Myocyte (in vitro differentiated cells): ENCODE measurements around the gene TSPYL4. TPM values are rescaled to one million over a fixed set of nuclear protein-coding genes. Genes with fewer than 3 reads are reported as not detected.
A peak's percentile ranks its signal among the peaks of the same experiment; 100 is the strongest.
"Not testable (repeated sequence)": the region's sequence is repeated elsewhere in the genome, so short reads cannot be mapped to it uniquely, and the experiment has no call there.

Source experiments
- DNase-seq: peaks from one replicate; pipeline ENCODE4 v3.0.0-alpha.2; 2012; ENCODE audit warnings: low read depth
- polyA plus RNA-seq: library from polyadenylated mRNA; unstranded; fragments of >200 nt; gene quantifications from one replicate; pipeline ENCODE4 v1.2.1, GENCODE V29; 2012; ENCODE audit warnings: missing spikeins
- total RNA-seq: library from RNA; depleted of rRNA; stranded (reverse); fragments of >200 nt; gene quantifications from 2 replicates; pipeline ENCODE4 v1.2.3, GENCODE V29; 2014

TSPYL4 gene
- 30.4 and 34.9 TPM in 2 replicates for total RNA-seq
- polyA plus RNA-seq, result 29.8 TPM

DNA sequence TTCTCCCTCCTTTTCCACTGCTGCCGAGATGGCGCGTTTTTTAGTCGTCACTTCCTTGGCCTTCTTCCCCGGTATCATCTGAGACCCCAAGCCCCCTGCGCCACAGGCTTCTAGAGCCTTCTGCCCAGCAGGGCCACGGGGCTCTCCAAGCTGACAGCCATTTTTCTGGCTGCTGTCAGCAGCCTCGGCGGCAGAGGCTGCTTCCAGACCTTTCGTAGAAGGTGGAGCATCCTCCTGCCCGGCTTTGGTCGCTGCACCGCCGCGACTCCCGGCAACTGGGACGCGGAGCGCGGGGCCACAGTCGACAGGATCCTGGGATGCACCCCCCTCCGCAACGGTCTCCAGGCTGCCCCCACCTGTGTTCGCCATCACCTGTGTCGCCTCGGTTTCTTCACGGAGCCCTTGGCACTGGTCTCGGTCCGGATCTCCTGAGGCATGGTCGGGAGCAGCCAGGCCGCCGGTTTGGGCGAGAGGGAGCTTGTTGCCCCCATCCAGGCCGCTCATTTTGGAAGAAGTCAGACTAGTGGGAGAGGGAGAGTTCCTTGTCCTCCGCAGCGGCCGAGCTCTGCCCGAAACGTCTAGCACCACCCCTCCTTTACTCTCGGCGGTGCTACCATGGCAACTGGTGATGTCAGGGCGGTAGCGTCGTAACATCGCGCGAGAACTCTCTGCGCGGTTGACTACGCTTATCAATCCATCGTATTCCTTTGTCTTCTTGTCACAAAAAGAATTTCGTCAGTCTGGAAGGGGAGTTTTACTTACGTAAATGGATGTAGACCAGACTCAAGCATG is at the start of gene TSPYL4:
TSPYL4 (minus strand) TSS at position 571 of the 792 bp plus-strand sequence; CDS start at position 504, 67 bp downstream.
- peak; percentile 97 for DNase-seq

DNA sequence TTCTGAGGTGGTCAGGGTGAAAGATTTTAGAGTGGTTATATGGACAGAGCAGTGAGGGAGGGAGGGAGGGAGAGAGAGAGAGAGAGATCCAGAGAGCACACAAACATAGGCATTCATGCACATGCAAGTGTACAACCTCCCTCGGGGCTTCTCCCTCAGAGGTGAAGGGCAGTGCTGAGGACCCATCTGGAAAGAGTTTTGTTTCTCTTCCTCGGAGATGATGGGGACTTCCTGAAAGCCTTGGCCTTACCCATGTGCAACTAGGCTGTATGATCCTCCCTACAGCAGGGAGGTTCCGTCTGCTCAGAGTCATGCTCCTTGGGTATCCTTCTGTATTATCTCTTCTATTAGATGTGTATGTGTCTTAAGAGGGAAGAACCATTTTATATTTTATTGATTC is 47.2 kb upstream of the TSPYL4 start:
- no peak for DNase-seq

DNA sequence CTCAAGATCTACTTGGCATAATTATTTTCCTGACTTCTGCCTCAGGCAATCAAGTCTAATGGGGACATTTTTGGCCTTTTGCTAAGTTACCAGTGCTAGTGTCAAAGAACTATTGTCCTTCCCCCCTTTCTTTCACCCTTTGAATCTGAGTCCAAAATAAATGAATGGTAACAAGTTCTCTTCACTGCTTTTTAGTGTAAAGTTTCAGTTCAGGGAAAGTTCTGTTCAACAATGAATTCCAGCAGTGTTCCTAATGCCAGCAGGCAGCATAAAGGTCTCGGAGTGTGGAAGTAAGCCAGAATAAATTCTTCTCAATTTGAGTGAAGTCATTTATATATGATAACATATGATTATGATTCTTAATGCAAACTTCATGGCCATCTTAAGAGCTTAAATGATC is 46.7 kb upstream of the TSPYL4 start:
- DNase-seq, result no peak

GRCh38 chr6:116298973-116299372 is 45.1 kb upstream of the TSPYL4 start:
- DNase-seq, result no peak

GRCh38 chr6:116298273-116298672 is 44.4 kb upstream of the TSPYL4 start:
- no peak for DNase-seq

DNA sequence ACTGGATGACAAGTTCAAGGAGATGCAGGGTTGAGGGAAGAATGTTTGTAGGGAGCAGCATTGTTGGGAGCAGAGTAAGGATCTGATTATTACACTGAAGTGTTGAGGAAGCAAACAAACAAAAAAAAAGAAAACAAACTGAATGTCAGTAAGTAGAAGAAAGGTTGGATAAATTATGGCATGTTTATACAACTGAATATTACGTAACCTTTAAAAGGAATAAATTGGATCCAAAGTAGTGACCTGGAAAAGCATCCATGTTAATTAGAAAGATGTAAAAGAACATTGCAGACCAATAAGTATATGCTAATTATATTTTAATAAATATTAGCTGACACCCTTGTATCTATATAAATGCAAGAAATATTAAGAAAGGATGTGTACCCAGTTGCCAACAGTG is 38.7 kb upstream of the TSPYL4 start:
- no peak for DNase-seq

GRCh38 chr6:116291701-116292396 is 38.0 kb upstream of the TSPYL4 start:
- no peak for DNase-seq

- no peak for DNase-seq
These were observed 36.9 kb upstream of the TSPYL4 start for GRCh38 chr6:116290799-116291198.

DNA sequence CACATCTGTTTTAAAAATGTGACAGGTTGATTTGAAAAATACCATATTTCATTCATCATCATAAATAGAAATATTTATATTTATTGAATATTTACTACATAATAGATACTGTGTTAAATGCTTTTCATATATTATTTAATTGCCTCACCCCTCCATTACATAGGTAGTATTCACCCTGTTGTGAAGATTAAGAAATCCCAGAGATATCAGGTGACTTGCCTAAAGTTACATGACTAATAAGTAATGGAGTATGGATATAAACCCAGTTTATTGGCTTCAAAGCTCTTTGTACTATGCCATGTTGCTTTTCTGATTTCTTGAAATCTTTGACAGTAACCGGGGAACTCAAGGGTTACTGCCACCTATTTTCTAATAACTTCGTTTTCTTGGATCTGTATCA is 36.0 kb upstream of the TSPYL4 start:
- DNase-seq, result no peak

DNA sequence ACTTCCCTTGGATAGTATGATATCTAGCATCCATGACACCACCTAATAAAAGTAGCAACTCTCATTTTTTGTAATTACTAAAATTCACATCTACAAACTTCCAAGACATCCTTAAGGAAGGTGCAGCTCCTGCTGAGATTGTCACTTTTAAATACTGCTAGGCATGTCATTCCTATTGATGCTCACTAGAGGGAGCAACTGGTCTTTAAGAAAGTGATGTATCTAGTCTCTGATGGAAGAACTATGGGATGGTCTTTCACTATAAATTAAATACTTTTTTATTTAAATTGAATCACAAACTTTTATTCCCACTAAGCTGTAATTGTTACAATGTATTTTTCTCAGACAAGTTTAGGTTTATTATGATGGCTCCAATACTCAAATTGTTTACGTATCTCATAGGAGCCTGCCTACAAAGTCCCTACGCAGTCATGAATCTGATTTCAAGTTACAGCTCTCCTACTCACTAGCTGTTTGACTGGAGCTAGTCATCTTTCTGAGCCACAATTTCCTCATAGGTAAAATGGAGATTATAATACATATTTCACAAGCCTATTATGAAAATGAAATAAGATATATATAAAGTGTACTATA is 33.9 kb upstream of the TSPYL4 start:
- DNase-seq, result peak; percentile 54

DNA sequence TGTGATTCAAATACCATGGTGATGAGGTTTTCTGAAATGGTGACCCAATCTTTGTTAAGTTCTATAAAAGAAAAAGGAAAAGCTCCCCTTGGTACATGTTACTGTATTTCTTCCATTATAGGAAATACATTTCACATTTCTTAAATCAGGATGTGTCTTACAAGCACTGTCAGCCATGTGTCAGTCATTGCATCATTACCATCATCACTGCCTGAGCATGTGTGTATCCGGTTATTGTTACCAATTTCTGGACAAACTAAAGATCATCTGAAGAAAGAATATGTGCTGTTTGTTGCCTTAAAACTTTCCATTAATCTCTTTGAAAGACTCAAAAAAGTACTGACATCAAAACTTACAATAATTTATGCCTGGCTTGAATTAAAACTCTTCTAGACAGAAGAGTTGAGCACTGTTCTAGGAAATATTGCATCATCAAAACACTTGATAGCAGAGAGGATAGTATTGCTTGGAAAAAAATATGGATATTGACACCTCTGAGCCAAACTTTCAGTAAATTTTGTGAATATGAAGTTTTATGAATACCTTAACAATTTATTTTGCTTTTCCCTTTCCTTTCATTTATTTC is 33.0 kb upstream of the TSPYL4 start:
- no peak for DNase-seq

- not testable (repeated sequence) for DNase-seq
These were observed 31.1 kb upstream of the TSPYL4 start for GRCh38 chr6:116284984-116285383.

GRCh38 chr6:116283191-116283590 is 29.3 kb upstream of the TSPYL4 start:
- no peak for DNase-seq

GRCh38 chr6:116282698-116283097 is 28.8 kb upstream of the TSPYL4 start:
- no peak for DNase-seq

- DNase-seq, result no peak
These were observed 27.1 kb upstream of the TSPYL4 start for GRCh38 chr6:116280933-116281316.

GRCh38 chr6:116280161-116280932 is 26.5 kb upstream of the TSPYL4 start:
- peak; percentile 31 for DNase-seq

DNA sequence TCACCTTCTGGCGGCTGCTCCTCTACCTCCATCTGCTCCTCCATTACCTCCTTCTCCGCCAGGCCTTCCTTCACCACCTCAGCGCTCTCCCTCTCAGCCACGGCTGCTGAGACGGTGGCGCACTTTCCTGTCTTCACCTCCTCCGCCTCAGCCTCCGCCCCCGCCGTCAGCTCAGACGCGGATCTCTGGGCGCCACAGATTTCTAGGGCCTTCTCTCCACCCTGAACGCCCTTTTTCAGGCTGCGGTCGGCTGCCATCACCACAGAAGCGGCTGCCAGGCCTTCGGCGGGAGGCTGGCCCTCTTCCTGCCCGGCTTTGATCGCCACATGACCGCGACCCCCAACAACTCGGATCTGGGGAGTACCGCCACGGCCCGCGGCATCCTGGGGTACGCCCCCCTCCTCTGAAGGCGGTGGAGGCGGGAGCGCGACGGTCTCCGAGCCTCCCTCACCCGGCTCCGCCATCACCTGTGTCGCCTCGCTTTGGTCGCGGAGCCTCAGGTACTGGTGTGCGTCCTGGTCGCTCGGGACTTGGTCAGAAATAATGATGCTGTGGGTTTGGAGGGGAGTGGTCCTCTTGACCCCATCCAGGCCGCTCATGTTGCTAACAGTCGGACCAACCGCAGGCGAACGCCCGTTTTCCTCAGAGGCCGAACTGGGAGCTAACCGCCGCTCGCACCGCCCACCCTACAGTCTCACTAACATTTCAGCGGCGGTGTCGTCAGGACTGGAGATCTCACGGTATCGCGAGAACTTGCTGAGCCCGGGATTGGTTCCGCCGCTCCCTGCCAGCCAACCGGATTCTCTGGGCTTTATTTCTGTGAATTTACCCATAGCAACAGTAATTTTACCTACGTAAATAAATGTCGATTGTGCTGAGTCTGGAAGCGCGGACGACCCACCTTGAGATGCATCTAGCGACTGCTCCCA is 25.6 kb upstream of the TSPYL4 start, which contains the start of gene TSPYL1:
TSPYL1 (minus strand) TSS at position 699 of the 929 bp plus-strand sequence; CDS start at position 599, 100 bp downstream.
- DNase-seq, result peak; percentile 99

GRCh38 chr6:116278854-116279231 is 25.0 kb upstream of the TSPYL4 start:
- DNase-seq, result peak; percentile 58

GRCh38 chr6:116278481-116278829 is 24.6 kb upstream of the TSPYL4 start:
- no peak for DNase-seq

- DNase-seq, result no peak
These were observed 23.2 kb upstream of the TSPYL4 start for GRCh38 chr6:116277124-116277523.
